Measurements from ENCODE around the gene ZNF543. TPM values are rescaled to one million over a fixed set of nuclear protein-coding genes. Genes with fewer than 3 reads are reported as not detected.

The ZNF543 gene
- total and polyA plus RNA-seq, 2 of the 4 experiments (the other 2 are of a cell fraction), result 1.8 to 9.0 TPM

DNA sequence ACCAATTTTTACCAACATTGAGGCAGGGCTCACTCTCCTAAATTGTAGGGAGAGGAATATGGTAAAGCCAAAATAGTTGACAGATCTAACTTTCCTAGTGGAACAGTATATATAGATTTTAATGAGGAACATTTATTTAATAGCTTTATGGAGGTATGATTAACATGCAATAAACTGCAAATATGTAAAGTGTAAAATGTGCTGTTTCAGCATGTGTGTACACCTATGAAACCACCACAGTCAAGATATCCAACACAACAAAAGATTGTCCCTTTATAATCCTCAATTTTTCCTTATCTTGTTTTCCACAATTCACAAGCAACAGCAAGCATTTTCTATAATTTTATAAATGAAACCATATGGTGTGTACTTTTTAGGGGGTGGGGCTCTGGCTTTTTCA is 39.0 kb downstream of the ZNF543 start:
- Histone ChIP-seq H3K4me1 (ENCODE audit: control insufficient read depth, insufficient read depth, low read length) (no peaks in the 10 kb centered on the region), H2BK15ac (ENCODE audit: low read depth, low read length) (no peak overlapping the region), H3K9ac (ENCODE audit: low read depth, low read length) (no peak overlapping the region), H4K8ac (ENCODE audit: low read depth in 2 of 2, low read length in 2 of 2) (no peak overlapping the region), H4K20me1 (ENCODE audit: insufficient read depth, low read length) (no peaks in the 10 kb centered on the region), H3K14ac (replicated peaks; ENCODE audit: low read depth, low read length) (no peak overlapping the region), H3K27me3 (ENCODE audit: control insufficient read depth, insufficient read depth, low read length) (no peaks in the 10 kb centered on the region), H3K56ac (ENCODE audit: extremely low read depth, insufficient read depth, low read length) (no peak overlapping the region), H4K91ac (ENCODE audit: insufficient read depth, low read depth, low read length) (no peak overlapping the region), H2AK5ac (ENCODE audit: low read depth, low read length) (no peak overlapping the region), H2AK9ac (replicated peaks; ENCODE audit: low read depth, low read length, poor library complexity) (no peak overlapping the region), H3K4ac (ENCODE audit: low read depth, low read length) (no peak overlapping the region), H3K4me3 (ENCODE audit: insufficient read depth, low read depth, low read length) (no peak overlapping the region), H3K27ac (ENCODE audit: insufficient read depth, low read length) (no peak overlapping the region), H2BK20ac (ENCODE audit: low read depth, low read length) (no peak overlapping the region), H4K5ac (ENCODE audit: low read depth, low read length) (no peak overlapping the region), H2BK5ac (ENCODE audit: low read depth, low read length, poor library complexity, severe bottlenecking) (no peak overlapping the region), H2BK120ac (ENCODE audit: low read depth, low read length) (no peak overlapping the region), H3K79me1 (ENCODE audit: low read depth in 1 of 2, low read length in 2 of 2) (peaks cover 28 to 55% of the 10 kb centered on the region in 2 experiments; a peak in 3 of 4 replicates), H3K18ac (ENCODE audit: low read depth, low read length) (no peak overlapping the region), H3K23ac (ENCODE audit: low read depth, low read length) (no peak overlapping the region), H3K9me1 (ENCODE audit: insufficient read depth, low read length) (no peaks in the 10 kb centered on the region; the same call in 1 of the 2 replicates), H3K4me2 (ENCODE audit: low read depth, low read length) (no peak overlapping the region), H3K9me3 (ENCODE audit: control insufficient read depth, insufficient read depth, low read length) (peaks cover 2% of the 10 kb centered on the region; the same call in 1 of the 2 replicates), H3K36me3 (ENCODE audit: control insufficient read depth, insufficient read depth, low read length) (peaks cover 42% of the 10 kb centered on the region), H2AFZ (replicated peaks; ENCODE audit: low read length, poor library complexity) (no peak overlapping the region)
- ChIA-PET CTCF (no interaction called here), POLR2A (ENCODE audit: unreplicated experiment) (no interaction called here)
- intact Hi-C loops (cut with micrococcal nuclease) (no loop called here), dilution Hi-C loops (cut with HindIII; ENCODE audit: low sequenced_read_pairs, unreplicated experiment) (no loop called here), in situ Hi-C loops (cut with MboI; ENCODE audit: low sequenced_read_pairs) (no loop called here)
- TF ChIP-seq SMC3 (IDR thresholded peaks at IDR 0.05; ENCODE audit: low read depth, low read length), result no peak
- no peak for TF ChIP-seq MAZ (IDR thresholded peaks at IDR 0.05; ENCODE audit: borderline replicate concordance, low read depth, low read length)
- TF ChIP-seq RCOR1 (IDR thresholded peaks at IDR 0.05; ENCODE audit: insufficient replicate concordance, low read length), result no peak
- no peak for TF ChIP-seq CEBPB (IDR thresholded peaks at IDR 0.05; ENCODE audit: low read depth, low read length)
- TF ChIP-seq, protein P1, sequence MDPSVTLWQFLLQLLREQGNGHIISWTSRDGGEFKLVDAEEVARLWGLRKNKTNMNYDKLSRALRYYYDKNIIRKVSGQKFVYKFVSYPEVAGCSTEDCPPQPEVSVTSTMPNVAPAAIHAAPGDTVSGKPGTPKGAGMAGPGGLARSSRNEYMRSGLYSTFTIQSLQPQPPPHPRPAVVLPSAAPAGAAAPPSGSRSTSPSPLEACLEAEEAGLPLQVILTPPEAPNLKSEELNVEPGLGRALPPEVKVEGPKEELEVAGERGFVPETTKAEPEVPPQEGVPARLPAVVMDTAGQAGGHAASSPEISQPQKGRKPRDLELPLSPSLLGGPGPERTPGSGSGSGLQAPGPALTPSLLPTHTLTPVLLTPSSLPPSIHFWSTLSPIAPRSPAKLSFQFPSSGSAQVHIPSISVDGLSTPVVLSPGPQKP (IDR thresholded peaks at IDR 0.05; ENCODE audit: borderline replicate concordance, low read depth, low read length), result no peak
- no peak for TF ChIP-seq RFX5 (IDR thresholded peaks at IDR 0.05; ENCODE audit: low read depth, low read length)
- no peak for TF ChIP-seq CHD1 (IDR thresholded peaks at IDR 0.05; ENCODE audit: low read depth, low read length)
- TF ChIP-seq POLR2A (IDR thresholded peaks at IDR 0.05; ENCODE audit: low read depth, low read length), result no peak
- TF ChIP-seq BHLHE40 (IDR thresholded peaks at IDR 0.05; ENCODE audit: low read depth, low read length), result no peak
- TF ChIP-seq MXI1 (IDR thresholded peaks at IDR 0.05; ENCODE audit: borderline replicate concordance, low read depth, low read length), result no peak
- TF ChIP-seq, protein P2, sequence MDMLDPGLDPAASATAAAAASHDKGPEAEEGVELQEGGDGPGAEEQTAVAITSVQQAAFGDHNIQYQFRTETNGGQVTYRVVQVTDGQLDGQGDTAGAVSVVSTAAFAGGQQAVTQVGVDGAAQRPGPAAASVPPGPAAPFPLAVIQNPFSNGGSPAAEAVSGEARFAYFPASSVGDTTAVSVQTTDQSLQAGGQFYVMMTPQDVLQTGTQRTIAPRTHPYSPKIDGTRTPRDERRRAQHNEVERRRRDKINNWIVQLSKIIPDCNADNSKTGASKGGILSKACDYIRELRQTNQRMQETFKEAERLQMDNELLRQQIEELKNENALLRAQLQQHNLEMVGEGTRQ (IDR thresholded peaks at IDR 0.05; ENCODE audit: low read depth, low read length), result no peak
- TF ChIP-seq RAD21 (IDR thresholded peaks at IDR 0.05; ENCODE audit: low read length), result no peak
- BruUV-seq (replicated peaks), result no TSS peak
- ATAC-seq (ENCODE audit: low read depth), result no peak
- DNase-seq, result no peak
